GM19025 (cell line): Measurements from ENCODE around the gene SEMA3E.
"Not testable (repeated sequence)": the region's sequence is repeated elsewhere in the genome, so short reads cannot be mapped to it uniquely, and the experiment has no call there.

ENCODE experiments used
- ATAC-seq: cut with Tn5 transposase; IDR thresholded peaks from one replicate; pipeline ENCODE4 v1.9.1; 2021; ENCODE audit warnings: mild to moderate bottlenecking, low read depth, moderate library complexity; ENCODE audit not compliant: unreplicated experiment

Gene SEMA3E

DNA sequence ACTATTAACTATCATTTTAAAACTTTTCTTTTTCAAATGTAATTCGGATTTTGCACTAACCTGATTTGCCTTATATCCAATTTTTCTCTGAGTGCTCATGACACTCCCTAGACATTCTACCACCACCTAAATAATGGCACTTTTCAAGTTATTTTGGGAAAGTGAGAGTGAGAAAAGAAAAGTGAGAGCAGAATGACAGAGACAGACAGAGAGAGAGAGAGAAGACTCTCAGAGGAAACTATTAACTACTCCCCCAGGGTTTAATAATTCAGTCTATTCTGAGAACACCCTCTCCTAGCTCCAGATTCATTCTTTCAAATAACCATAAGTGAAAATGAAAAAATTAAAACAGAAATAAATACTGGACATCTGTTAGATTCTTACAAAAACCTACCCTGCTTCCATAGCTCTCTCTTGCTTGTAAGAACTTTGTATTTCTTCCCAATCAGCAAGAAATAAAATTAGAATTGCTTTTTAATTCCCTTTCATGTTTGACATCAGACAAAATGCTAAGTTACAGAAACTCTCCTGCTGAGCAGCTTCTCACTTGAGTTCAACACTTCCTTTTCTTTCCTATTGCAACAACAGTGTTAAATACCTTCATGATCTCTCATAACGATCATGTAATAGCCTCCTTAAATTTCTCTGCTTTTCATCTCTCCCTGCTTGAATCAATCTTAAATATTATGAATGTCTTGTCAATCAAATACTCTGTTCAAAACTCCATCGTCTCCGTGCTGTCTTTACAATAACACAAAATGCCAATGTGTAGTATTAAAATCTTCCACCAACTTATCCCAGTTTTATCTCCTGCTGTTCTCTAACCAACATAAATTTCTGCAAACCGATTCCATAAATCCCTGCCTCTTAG is 191.7 kb downstream of the SEMA3E start:
- ATAC-seq: no peak

DNA sequence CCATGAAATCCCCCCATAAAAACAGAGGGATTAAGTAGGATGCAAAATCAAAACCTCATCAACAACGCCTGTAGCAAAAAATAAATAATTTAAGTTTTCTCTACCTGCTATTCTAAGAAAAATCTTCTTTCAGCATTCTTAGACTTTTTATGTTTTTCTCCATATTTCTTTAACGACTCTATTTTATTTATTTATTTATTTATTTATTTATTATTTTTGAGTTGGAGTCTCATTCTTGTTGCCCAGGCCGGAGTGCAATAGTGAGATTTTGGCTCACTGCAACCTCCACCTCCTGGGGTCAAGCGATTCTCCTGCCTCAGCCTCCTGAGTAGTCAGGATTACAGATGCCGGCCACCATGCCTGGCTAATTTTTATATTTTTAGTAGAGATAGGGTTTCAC is 192.5 kb downstream of the SEMA3E start:
- no peak for ATAC-seq

DNA sequence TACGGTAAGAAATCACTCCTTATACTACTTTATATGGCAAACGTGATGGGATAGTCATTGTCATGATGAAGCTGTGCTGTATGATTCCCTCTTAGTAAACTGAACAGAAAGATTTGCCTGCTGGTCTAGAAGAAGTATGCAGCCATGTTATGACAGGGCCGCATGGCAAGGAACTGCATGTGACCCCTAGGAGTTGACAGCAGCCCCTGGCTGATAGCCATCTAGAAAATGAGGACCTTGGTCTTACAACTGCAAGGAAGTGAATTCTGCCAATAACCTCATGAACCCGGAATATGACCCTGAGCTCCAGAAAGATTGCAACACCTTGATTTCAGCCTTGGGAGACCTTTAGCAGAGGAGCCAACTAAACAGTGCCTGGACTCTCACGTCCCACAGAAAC is 193.3 kb downstream of the SEMA3E start:
- no peak for ATAC-seq

DNA sequence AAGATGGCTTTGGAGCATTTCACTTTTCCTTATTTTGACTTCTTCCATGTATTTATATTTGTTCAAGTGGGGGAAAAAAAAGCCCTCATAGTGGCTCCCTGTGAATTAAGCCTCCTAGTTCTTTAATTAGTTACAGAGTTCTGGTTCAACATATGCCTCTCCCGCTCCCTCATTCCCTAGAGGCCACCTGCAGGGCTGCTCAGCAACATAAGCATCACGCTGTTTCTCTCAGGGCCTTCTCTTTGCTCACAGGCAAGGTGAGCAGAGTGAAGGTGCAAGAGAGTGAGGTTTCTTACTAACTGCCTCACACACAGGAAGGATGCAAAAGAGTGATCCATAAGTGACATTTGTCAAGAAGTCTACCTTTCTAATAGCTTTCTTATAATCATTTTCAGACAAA is 196.7 kb downstream of the SEMA3E start:
- no peak for ATAC-seq

DNA sequence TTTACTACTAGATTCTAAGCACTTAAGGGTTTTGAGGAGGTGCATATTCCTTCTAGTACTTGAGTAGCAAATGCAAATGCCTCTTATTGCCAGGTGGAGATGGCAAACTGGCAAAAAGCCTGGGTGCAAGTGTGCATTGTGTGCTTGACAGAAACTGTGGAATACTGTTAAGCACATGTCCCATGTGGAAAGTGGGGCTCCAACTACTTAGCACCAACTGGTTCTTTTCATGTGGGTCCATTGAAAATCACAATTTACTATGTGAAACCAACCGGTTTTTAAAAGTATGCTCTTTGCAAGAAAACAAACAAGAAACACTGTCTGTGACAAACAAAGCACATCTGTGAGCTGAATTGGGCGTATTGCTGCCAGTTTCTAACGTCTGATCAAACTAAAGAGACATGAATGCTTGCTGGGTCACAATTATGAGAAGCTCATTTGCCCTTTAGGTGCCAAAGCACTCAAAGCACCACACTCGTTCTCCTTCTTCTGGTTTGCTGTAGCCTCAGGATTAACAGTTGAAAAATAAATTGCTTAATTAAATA is 197.4 kb downstream of the SEMA3E start:
- ATAC-seq: no peak

DNA sequence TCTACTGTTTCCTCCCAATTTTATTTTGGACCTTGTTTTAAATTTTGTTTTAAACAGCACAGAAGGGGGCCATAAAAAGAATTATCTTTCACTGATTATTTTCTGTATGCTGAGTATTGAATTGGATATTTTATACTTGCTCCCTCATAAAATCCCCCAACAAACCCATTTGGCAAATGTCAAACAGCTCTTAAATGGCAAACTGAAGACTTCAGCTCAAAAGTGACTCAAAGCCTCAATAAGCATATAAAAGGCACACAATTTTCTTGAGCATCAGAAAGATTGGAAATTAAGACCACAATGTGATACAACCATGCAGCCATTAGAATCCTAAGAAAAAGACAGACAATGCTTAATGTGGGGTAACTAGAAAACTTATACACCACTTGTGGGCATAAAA is 199.2 kb downstream of the SEMA3E start:
- no peak for ATAC-seq

DNA sequence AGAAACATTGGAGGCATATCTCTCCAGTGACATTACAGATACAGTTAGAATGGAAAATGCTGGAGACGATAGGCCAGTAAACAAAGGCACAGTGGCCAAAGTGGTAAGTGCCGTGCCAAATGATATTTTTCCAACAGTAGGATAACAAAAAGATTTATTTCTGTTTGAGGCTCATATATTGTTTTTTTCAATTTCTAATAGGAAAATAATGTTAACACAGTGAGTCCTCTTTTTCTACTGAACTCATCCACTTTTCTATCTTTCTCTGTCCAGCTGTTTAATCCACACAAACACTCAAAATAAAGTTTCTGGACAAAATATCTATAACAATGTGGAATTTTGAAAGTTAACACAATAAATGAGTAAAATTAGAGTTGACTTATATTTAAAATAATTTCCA is 201.3 kb downstream of the SEMA3E start:
- ATAC-seq: no peak

DNA sequence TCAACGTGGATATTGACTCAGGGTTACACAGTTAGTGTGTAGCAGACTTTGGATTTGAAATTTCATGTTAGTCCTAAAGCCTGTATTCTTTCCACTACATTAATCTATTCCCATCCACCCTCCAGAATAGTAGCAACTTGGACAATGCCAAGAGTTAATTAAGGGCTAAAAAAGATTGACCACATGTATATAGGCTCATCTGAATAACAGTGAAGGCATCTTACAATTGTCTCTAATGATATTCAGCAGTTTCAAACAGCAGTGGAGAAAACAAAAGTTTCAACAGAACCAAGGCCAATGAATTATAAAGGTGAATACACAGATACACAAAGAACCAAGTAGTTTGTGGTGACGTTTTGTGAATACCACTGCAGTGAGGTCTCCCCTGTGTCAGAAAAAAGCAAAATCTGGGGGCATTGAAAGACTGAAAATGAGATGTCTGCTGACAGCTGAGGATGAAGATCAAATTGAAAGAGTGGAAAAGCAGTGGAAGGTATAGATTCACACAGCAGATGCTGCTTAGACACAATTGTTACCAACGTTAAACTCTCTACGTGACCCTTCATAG is 202.8 kb downstream of the SEMA3E start:
- ATAC-seq: no peak

DNA sequence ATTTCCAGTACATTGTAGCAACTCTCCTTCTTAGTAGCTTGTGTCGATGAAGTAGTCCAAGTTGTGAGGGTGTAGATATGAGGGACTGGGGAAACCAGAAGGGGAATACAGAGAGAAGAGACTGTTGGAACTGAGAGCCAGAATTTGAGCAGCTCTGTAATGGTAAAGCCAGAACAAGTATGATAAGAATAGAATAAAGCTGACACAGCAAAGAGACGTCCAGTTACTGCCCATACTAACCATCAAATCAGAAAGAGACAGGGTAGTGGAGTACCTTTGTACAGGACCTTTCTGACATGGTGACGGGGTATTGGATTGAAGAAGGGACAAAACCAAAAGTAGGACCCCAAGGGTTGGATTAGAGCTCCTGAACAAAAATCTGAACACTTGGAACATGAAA is 206.0 kb downstream of the SEMA3E start:
- ATAC-seq: no peak

DNA sequence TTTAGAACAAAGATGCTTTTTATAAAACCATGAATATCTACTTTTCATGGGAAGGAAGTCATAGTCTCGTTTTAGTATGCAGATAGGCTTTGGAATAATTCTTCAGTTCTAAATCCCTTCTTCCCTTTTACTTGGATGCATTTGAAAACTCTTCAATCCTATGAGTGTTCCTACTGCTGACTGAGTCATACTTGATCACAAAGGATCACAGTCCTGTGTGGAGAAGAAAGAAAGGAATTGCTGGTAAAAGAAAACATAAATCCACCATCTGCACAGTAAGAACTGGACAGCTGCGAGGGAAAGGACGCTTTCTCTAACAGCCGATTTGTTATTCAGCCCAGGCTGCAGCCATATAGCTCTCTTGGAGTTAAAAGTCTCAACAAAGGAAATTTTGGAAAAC is 209.9 kb downstream of the SEMA3E start:
- no peak for ATAC-seq

DNA sequence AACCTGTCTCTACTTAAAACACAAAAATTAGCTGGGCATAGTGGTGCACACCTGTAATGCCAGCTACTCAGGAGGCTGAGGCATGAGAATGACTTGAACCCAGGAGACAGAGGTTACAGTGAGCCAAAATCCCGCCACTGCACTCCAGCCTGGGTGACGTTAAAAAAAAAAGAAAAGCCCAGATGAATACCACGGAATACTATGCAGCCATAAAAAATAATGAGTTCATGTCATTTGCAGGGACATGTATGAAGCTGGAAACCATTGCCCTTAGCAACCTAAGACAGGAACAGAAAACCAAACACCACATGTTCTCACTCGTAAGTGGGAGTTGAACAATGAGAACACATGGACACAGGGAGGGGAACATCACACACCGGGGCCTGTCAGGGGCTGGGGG is 218.7 kb downstream of the SEMA3E start:
- ATAC-seq: not testable (repeated sequence)

DNA sequence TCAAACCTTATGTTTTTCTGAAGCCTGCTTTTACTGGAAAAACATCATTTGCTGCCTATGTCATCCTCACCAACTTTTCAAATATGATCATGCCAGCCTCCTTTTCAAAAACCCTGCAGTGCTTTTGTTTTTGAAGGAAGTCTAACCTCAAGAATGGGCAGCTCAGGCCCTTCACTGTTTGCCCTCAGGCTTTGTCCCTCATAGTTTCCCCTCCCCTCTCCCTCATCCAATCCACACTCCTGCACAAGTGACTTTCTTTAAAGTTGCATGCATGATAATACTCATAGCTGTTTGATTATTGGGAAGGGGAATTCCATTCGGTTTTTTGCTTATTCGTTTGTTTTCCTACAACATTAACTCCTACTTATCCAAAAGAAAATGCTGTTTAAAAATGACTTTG is 219.4 kb downstream of the SEMA3E start:
- ATAC-seq: no peak

DNA sequence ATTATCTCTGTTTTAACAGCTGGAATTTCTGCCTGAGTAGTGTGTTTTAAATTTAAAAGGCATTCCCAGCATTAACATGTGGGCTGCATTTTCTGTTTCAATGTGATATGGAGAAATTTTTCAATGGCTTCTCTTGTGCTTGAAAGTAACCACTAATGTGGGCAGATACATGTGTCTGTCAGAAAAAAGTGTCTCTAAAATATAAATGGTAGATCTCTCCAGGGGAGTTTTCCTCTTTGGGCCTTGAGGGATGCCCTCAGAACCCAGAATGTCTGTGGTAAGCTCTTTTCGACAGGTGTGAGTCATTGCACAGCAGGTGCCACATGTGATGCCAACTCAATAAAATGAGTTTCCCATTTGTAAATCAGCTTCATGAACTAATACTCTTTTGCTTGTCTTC is 221.1 kb downstream of the SEMA3E start:
- no peak for ATAC-seq

DNA sequence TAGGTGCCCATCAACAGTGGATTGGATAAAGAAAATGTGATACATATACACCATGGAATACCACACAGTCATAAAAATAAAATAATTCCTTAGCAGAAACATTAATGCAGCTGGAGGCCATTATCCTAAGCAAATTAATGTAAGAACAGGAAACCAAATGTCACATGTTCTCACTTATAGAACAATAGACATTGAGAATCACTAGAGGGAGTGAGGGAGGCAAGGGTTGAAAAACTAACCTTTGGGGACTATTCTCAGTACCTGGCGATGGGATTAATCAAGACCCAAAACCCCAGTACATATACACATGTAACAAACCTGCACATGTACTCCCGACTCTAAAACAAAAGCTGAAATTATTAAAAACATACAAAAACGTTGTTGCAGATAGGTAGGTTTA is 222.6 kb downstream of the SEMA3E start:
- ATAC-seq: no peak

DNA sequence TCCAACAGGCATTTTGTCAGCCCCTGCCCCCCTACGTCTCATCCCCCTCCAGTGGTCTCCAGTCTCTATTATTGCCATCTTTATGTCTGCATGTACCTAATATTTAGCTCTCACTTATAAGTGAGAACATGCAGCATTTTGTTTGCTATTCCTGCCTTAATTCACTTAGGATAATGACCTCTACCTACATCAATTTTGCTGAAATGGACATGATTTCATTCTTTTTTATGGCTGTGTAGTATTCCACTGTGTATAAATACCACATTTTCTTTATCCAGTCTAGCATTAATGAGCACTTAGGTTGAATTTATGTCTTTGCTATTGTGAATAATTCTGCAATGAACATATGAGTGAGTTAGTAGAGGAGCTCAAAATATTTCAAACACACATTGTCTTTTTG is 229.9 kb downstream of the SEMA3E start:
- ATAC-seq: no peak

DNA sequence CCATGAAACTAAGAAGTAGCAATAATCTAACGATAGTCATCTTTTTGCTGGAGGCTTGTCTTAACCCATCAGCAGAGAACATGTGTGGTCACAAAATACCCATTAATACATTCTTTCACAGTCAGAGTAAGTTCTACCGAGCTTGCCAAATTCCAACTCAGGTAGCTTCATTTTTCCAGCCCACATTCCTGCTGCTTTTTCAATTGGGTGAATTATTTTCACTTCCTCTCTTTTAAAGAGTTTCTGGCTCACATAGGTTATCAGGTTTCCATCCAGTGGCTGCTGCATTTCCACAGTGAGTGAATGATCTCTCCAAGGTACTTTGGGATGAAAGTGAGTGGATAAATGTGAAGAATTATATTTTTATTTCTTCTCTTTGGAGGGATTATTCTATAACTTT is 233.1 kb downstream of the SEMA3E start:
- no peak for ATAC-seq

DNA sequence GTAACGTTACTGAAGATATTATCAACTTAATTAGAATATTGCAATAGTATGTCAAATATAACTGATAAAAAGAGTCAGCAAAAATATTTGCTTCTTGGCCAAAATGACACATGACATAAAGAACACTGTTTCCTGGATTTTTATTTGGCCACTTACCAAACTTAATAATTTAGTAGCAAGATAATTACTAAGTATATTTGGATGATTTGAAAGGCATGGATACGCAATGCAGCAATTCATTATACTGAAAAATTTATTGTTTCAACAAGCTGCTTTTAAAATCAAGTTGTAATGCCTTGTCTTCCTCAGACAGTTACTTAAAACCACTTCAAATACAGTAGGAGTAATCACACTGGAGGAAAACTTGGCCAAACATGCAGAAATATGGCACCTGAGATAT is 234.0 kb downstream of the SEMA3E start:
- ATAC-seq: no peak

DNA sequence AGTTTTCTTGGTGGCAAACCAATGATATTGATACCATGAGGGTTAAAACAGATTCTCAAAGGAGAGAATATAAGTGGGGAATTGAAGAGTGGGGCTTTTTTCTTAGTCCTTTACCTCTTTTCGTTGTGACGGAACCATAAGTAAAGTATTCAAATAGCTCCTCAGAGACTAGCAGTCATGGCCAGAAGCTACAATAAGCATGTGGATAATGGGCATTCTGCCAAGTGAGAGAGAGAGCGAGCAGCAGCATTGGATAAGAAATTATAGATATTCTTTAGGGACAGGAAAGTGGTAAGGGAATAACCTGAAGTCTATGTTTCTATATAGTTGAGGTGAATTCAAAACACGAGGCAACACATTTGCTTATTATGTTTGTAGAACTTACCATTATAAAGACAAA is 235.1 kb downstream of the SEMA3E start:
- ATAC-seq: no peak

DNA sequence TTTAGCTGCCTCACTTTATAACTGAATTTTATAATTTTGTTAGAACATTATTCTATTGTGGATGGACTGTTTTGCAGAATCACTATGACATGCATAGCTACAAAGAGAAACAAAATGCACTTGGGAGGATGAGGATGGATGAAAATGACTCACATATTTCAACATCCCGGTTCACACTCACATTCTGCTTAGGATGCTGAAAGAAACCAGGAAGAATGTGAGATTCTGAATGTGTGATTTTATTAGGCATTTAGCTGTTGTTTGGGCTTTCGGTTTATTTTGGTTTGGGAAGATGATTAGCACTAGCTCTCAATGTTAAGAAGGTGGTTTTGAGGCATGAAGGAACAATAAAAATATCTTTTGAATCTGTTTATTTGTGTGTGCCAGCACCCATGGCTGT is 235.5 kb downstream of the SEMA3E start:
- ATAC-seq: no peak

DNA sequence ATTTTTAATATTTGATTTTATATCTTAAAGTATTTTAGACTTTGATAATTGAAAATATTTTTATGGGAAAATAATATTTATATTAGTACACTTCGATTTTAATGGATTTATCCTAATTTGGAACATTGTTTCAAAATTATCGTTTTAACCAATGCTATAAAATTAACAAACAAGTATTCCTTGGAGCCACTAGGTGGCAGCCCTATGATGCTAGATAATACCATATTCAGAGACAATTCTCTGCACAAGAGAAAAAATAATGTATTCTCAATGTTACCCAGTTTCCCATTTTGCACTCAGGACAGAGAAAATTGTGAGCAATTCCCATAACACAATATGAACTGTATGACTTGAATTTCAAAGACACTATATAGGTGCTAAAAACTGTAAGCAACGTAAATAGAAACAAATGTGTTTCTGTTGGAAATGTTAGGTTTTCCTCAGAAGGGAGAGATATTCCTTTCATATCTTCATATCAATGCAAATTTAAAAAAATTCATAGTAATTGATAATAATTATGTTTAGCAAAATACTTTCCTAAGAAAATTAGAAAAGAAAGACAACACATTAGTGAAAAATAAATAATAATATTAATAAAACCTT is 237.8 kb downstream of the SEMA3E start:
- no peak for ATAC-seq

DNA sequence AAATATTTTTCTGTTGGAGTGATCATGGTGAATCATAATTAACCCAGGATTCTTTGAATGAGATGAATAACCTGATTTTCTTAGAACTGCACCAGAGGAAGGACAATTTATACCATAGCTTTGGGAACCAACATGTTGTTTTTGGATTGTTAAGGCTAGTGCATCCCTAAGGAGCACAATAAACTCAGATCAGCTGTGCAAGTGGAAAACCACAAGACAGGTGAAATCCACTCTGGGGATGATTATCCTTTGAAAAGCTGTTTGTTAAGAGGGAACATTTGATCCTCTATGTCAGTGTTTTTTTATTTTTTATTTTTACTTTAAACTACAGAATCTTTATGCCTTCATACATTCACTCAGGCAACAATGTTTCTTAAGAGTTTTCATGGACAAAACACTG is 254.2 kb downstream of the SEMA3E start:
- ATAC-seq: no peak

DNA sequence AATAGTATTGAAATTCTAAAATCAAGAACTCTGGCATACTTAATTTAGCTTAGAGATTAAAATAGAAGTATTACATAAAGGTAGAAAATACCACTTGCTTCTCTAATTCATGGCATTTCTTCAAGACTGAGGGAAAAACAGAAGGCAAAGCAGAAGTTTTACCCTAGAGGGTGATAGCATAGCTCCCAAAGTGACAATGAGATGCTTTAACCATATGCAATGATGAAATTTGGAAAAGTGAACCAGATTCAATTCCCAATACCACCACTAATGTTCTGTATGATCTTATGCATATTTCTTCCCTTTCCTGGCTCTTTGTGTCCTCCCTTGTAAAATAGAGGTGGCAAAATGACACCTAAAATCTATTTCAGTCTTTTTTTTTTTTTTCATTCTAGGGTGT is 260.5 kb downstream of the SEMA3E start:
- ATAC-seq: no peak
